HepG2 (cell line): ENCODE measurements around the gene ADAM15.

Experiments
- CTCF ChIP-seq: sonication (generic); formaldehyde crosslinking; IDR thresholded peaks from 2 replicates; pipeline ENCODE4 v1.5.0; 2020; ENCODE audit warnings: mild to moderate bottlenecking, missing genetic modification reagents, moderate library complexity
- EED ChIP-seq: sonication (generic); formaldehyde crosslinking; IDR thresholded peaks from 2 replicates; pipeline ENCODE4 v1.5.0; 2020; ENCODE audit warnings: mild to moderate bottlenecking, missing genetic modification reagents
- FOXC1 ChIP-seq: sonication (generic); formaldehyde crosslinking; IDR thresholded peaks from 2 replicates; pipeline ENCODE4 v1.8.0; 2022; ENCODE audit warnings: mild to moderate bottlenecking, missing genetic modification reagents, borderline replicate concordance
- FOXO4 ChIP-seq: sonication (generic); formaldehyde crosslinking; conservative IDR thresholded peaks from 2 replicates; pipeline ENCODE4 v1.8.1; 2023; ENCODE audit warnings: missing genetic modification reagents
- HMG20B ChIP-seq: conservative IDR thresholded peaks from 2 replicates; pipeline ENCODE4 v1.6.1; 2016; ENCODE audit warnings: missing genetic modification reagents, missing compliant biosample characterization
- NCOA1 ChIP-seq: sonication (generic); formaldehyde crosslinking; IDR thresholded peaks from 2 replicates; pipeline ENCODE4 v1.9.0; 2021; ENCODE audit warnings: missing genetic modification reagents
- NFE2L2 ChIP-seq: fragments of 150-350 bp; IDR thresholded peaks from 2 replicates; pipeline ENCODE4 v1.6.1; 2014; ENCODE audit warnings: low read length
- TAF15 ChIP-seq: fragments of 200-400 bp; formaldehyde crosslinking; IDR thresholded peaks from one replicate; pipeline ENCODE4 v1.6.1; 2018; ENCODE audit warnings: mild to moderate bottlenecking, low read depth, low read length; ENCODE audit not compliant: poor library complexity, severe bottlenecking
- YY1 ChIP-seq: IDR thresholded peaks from 2 replicates; pipeline ENCODE4 v1.6.1; 2011; ENCODE audit warnings: low read length, low read depth, moderate library complexity, mild to moderate bottlenecking; ENCODE audit not compliant: insufficient read depth, insufficient replicate concordance
- ZFP62 ChIP-seq: sonication (generic); formaldehyde crosslinking; IDR thresholded peaks from 2 replicates; pipeline ENCODE4 v1.4.0; 2020; ENCODE audit warnings: missing genetic modification reagents
- ZNF121 ChIP-seq: sonication (generic); formaldehyde crosslinking; IDR thresholded peaks from 2 replicates; pipeline ENCODE4 v1.5.0; 2020; ENCODE audit warnings: mild to moderate bottlenecking, missing genetic modification reagents
- ZNF24 ChIP-seq: fragments of 450-650 bp; IDR thresholded peaks from 2 replicates; pipeline ENCODE4 v1.6.1; 2017; ENCODE audit warnings: antibody characterized with exemption, mild to moderate bottlenecking
- ZNF280D ChIP-seq: sonication (generic); formaldehyde crosslinking; IDR thresholded peaks from 2 replicates; pipeline ENCODE4 v1.5.1; 2020; ENCODE audit warnings: mild to moderate bottlenecking, missing genetic modification reagents

GRCh38 chr1:155064832-155065429 lies 13.8 kb downstream of the ADAM15 start:
- TF ChIP-seq CTCF (CRISPR knock-in tag) = no peak
- no peak for TF ChIP-seq HMG20B
- no peak for TF ChIP-seq ZNF121 (CRISPR knock-in tag)
- no peak for TF ChIP-seq ZNF280D (CRISPR knock-in tag)
- TF ChIP-seq FOXO4 = no peak
- TF ChIP-seq YY1 = no peak
- TF ChIP-seq TAF15 = no peak
- TF ChIP-seq NFE2L2 = no peak
- no peak for TF ChIP-seq ZNF24
- TF ChIP-seq ZFP62 (CRISPR knock-in tag) = no peak
- no peak for TF ChIP-seq NCOA1 (CRISPR knock-in tag)
- no peak for TF ChIP-seq EED (CRISPR knock-in tag)
- no peak for TF ChIP-seq FOXC1 (CRISPR knock-in tag)
